ENCODE results near the gene CYBC1. TPM values are rescaled to one million over a fixed set of nuclear protein-coding genes. Genes with fewer than 3 reads are reported as not detected.

The CYBC1 gene
- total and polyA plus RNA-seq, 9 of the 15 experiments (the other 6 are each of a cell fraction or from before 2014, with no cell fraction given): 1.3 to 71.8 (median 49.9) TPM

GRCh38 chr17:82440469-82440981, 10.0 kb downstream of the CYBC1 start (continued):
- TF ChIP-seq CTCFL (IDR thresholded peaks at IDR 0.05; ENCODE audit: borderline replicate concordance, insufficient read depth, low read depth, low read length, poor library complexity, severe bottlenecking) (no peak), ZFP1 (CRISPR knock-in tag; IDR thresholded peaks at IDR 0.05) (no peak), ZNF592 (IDR thresholded peaks at IDR 0.05) (no peak), CBX5 (IDR thresholded peaks at IDR 0.05; ENCODE audit: borderline replicate concordance, low read depth) (no peak), CEBPB (tag; IDR thresholded peaks at IDR 0.05) (no peak), ZNF77 (CRISPR knock-in tag; IDR thresholded peaks at IDR 0.05) (no peak)
- TF ChIP-seq, protein P1, sequence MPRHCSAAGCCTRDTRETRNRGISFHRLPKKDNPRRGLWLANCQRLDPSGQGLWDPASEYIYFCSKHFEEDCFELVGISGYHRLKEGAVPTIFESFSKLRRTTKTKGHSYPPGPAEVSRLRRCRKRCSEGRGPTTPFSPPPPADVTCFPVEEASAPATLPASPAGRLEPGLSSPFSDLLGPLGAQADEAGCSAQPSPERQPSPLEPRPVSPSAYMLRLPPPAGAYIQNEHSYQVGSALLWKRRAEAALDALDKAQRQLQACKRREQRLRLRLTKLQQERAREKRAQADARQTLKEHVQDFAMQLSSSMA (CRISPR knock-in tag; IDR thresholded peaks at IDR 0.05): no peak

Data from K562 (cell line).